Measurements from ENCODE around the gene ROCK2.

- TF ChIP-seq EZH2phosphoT487 (IDR thresholded peaks at IDR 0.05; ENCODE audit: borderline replicate concordance) (no peak), CTCF (conservative IDR thresholded peaks at IDR 0.05; ENCODE audit: low read length) (no peak)
Observed at GRCh38 chr2:11365096-11365879, 20.9 kb upstream of the ROCK2 start.

All from Loucy (cell line).